Stimulated activated CD4-positive, alpha-beta T cell treated with anti-CD3 and anti-CD28 coated beads, TNF-alpha, amount 100 ng/mL, for 1 hour (primary cell): ENCODE data around the gene LYRM9.
"Not testable (repeated sequence)": the region's sequence is repeated elsewhere in the genome, so short reads cannot be mapped to it uniquely, and the experiment has no call there.

Experiments
- DNase-seq, 3 donors: peaks; one replicate each; pipeline ENCODE4 v3.0.0-alpha.2; 2020; ENCODE audit warnings: low read depth in 3 of 3, low spot score in 1 of 3

Gene LYRM9

DNA sequence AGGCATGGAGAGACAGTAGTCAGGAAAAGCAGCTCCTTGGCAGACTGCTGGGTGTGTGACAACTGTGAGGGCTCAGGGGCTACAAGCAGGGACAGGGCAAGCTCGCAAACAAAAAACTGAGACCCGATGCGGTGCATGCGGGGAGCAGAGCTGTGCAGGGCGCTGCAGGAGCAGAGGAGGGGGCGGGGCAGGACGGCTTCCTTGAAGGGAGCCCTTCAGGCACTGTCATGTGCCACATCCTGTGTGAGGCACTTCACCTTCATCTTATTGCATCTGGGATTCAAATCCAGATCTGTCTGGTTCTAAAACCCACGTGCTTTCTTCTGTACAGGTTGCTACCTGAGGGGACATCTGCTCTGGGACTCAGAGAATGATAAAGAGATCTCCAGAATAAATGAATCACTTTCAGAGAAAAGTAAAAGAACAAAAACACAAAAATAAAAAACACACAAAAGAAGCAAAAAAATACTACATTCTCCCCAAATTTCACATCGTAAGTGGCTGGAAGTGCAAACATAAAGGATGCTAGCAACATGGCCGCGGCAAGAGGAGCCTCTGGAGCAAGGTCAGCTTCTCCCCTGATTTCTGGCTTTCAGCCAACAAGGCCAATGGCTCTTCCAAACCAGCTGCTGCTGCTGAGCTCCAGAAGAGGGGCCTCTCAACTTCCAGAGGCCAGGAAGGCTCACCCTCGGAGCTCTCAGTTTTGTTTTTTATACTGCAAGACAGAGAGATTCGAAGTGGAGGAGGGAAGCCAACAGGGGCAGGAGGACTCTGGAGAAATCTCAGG is 14.2 kb downstream of the LYRM9 start:
- DNase-seq: peak in 1 of 3 donors; percentile 3

DNA sequence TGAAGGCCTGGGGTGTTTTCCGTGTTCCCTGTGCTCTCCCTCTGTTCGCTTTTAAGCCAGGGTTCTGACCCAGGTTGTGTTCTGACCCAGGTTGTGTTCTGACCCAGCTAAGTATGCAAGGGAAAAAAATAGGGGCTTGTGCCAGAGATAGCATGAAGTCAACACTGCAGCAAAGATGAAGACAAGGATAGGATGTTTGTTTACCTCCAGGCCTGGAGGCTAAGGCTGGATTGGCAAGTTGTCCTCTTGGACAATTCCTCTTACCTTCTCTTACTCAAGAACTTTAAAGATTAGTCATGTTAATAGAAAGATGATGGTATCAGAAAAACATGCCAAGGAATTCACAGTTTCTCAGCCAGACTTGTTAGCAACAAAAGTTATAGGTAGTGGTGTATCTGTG is 19.4 kb downstream of the LYRM9 start:
- DNase-seq: no peak

DNA sequence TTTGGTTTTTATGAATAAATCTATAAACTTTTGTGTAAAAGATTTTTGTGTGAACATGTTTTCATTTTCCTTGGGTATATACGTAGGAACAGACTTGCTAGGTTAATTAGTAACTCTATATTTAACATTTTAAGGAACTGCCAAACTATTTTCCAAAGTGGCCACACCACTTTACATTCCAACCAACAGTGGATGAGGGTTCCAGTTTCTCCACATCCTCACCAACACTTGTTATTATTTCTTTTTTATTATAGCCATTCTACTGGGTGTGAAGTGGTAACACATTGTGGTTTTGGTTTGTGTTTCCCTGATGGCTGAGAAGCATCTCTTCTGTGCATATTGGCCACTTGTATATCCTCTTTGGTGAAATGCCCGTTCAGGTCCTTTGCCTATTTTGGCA is 20.0 kb downstream of the LYRM9 start:
- no peak for DNase-seq

DNA sequence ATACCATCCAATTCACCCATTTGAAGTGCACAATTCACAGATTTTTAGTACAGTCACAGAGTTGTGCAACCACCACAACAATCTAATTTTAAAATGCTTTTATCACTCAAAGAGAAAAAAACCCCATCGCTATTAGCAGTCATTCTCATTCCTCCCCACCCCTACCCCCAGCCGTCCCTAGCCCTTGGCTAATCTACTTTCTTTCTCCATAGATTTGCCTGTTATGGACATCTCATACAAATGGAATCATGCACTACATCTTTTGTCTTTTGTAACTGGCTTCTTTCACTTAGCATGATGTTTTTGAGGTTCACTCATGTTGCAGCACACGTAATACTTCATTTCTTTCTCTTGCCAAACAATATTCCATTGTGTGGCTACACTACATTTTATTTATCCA is 20.4 kb downstream of the LYRM9 start:
- no peak for DNase-seq

DNA sequence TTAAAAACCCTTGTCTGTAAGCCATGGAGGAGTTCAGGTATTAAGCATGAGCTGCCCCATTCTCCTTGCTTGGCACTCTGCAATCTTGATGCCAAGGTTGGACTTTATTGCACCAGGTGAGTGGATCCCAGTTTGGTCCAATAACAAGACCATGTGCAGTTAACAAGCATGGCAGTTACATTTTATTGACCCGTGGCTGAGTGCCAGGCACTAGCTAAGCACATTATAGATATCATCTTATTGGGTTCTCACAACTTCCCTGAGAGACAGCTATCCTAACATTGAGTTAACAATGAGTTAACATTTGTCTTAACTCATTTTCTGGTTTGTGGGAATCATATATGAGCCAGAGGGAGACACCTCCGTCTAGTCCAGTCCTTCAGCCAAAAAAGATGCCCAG is 21.8 kb downstream of the LYRM9 start:
- DNase-seq: no peak

DNA sequence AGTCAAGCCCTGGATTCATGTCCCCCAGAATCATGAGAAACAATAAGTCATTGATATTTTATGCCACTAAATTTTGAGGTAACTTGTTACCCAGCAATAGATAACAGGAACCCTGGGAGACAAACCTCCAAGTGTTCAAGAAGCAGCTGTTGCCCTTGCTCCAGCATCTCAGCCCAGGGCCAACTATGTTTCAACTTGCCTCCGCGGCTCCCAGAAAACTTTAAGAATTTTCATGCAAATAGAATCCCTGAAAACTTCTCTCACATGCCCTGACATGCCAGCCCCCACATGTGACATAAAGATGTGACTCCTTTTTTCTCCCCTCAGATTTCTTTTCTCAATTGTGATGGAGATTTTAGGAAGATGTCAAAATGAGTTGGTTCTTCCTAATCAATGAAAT is 22.8 kb downstream of the LYRM9 start:
- no peak for DNase-seq

DNA sequence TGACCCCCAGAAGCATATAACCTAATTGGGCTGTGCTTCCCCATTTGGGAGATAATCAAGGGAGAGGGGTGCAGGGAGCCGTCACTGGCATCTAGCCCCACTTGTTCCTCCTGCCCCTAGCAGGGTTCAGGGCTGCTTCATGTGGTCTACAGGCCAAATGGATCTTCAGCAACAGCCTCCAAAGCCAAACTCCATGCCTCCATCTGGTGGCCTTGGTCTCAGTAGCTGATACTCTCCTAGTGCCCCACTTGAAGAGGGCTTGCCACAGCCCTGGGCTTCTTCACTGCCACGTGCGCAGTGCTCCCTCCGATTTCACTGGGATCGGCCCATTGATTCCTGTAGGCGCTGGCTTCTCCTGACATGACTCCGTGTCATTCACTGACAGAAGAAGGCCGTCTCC is 24.6 kb downstream of the LYRM9 start:
- no peak for DNase-seq

DNA sequence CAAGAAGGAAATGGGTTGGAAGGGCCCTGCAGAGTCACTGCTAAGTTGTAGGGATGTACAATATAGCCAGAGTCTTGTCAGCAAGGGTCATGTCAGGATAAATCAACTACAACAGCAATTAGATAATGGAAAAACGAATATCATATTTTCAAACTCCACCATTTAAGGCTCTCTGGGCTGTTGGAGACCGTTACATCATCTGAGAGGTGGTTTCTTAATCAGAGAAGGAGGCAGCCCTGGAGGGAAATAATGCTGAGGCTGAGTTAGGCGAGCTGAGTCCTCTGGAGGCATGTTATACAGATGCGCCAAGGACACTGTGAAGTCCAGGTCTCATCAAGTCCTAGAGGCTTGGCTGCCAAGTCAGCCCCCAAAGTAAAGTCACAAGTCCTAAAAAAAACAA is 30.3 kb downstream of the LYRM9 start:
- DNase-seq: no peak

DNA sequence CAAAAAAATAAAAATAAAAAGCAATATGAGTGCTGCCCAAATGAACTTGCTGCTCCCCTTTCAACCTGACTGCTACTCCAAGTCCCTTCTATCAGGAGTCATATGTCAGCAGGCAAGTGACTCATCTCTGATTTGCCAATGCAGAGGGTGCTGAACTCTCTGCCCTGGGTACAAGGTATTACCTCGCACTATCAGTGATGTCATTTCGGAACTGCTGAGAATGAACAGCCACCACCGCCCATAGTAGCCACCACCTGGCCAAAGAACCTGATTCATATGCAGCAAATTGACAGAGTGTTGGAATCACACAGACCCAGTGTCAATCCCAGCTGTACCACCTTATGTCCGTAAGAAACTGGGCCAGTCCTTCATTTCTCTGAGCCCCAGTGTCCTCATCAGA is 31.2 kb downstream of the LYRM9 start:
- no peak for DNase-seq

DNA sequence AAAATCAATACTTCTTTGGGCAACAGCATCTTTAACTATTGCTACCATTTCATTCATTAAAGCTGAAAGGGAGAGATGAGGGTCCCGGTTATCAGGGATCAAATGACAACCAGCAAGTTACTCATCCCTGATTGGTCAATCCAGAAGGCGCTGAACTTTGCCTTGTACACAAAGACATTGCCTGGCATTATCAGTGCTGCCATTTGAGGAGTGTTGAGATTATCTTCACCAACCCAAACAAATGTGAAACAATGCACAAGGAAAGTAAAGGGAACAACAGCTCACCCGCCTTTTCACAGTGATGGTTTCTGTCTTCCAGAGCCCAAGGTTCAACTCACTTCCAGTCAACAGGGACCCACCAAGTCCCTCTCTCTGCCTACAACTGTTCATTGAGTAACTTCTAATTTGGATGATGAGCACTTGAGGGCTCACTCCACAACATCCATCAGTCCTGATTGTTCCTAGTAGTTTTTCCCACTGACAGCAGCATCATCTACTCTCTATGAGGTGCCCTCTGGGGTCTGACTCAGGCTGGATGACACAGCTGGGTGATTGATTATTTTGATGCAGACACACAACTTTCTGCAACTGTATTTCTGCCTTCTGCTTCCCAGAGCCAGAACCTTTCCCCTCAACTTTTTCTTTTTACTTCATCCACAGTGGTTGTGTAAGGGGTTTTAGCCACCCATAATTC is 32.0 kb downstream of the LYRM9 start:
- no peak for DNase-seq

DNA sequence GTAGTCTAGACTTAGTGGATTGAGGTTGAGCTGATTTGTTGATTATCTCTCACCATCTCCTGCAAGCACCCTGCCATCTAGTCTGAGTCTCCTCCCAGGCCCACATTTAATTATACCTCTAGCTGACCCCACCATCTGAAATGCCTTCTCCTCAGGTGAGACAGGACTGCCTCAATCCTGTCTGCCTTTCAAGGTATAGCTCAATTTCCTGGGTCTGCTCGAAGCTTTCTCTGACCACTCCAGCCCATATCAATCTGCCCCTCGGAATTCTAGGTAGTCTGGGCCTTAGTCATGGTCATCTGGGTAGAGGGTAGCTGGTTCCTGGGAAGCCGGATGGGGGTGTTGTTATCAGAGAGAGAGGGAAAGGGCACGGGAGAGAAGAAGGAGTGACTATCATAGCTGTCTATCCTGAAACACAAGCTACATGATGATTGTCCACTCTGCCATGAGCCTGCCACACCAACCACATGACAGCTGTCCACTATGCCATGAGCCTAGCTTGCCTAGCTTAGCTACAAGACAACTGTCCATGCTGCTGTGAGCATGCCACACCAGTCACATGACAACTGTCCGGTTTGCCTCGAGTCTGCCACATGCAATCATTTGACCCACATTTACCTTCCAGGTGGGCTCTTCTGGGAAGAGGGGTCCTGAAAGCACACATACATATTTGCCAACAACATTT is 34.4 kb downstream of the LYRM9 start:
- DNase-seq: no peak

DNA sequence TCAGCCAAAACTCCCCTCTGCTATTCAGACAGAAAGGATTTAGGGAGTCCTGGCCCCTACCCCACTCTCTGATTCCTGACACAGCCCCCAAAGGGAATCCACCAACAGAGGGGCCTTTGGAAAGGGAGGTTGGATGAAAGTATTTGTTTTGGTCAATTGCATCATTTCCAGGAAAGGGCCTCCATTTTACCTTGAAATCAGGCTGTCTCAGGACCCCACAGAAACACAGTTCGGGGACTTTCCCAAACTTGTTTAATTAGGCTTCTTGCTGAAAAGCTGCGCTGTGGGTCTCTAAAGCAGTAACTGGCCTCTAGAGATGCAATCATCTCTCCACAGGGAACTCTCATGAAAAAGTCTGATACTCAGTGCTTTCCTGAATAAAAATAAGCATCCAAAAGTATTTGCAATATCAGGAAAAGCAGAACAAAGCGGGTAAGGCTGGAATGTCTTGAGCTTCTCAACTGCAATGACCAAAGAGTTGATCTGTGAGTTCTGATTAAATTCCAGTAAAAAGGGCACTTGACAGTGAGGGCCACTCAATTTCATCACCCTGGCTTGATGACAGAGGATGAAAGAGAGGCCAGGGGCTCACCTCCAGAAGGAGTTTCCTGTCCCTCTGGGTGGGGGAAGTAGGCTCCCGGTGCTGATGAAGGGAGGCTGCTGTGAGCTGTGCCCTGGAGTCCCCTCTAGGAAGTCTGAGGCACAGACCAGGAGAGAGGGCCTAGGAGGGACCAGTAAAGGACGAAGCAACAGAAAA is 36.3 kb downstream of the LYRM9 start:
- DNase-seq: no peak

DNA sequence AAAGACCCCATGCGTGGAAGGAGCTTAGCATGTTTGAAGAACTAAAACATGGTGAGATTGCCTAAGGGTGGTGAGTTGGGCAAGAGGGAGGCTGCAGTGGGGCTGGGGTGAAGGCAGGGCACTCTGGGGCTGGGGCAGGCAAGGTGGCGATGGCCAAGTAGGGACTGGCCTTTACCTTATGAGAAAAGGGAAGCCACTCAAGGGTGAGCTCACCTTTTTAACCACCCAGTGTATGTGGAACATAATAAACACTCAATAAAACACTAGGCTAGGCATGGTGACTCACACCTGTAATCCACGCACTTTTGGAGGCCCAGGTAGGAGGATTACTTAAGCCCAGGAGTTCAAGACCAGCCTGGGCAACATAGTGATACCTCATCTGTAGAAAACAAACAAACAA is 37.7 kb downstream of the LYRM9 start:
- DNase-seq: no peak

DNA sequence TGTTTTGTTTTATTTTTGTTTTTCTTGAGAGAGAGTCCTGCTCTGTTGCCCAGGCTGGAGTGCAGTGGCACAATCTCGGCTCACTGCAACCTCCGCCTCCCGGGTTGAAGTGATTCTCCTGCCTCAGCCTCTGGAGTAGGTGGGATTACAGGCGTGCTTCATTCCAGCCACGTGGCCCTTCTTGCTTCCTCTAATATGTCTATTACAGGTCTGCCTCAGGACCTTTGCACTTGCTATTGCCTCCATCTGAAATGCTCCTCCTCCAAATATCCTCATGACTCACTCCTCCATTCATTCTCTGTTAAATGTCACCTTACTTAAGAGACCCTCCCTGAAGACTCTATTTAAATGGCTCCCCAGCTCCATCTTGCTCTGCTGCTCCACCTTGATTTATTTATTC is 39.0 kb downstream of the LYRM9 start:
- DNase-seq: no peak

DNA sequence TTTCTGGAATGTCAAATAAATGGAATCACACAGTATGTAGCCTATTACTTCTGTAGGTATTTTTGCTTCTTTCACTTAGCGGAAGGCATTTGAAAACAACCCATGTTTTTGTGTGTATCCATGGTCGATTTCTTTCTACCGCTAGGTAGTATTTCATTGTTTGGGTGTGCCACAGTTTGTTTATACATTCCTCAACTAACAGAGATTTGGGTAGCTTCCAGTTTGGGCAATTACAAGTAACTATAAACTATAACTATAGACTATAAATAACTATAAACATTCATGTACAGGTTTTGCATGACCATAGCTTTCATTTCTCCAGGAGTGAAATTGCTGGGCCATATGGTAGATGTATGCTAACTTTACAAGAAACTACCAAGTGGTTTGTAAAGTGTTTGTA is 40.1 kb downstream of the LYRM9 start:
- DNase-seq: no peak

DNA sequence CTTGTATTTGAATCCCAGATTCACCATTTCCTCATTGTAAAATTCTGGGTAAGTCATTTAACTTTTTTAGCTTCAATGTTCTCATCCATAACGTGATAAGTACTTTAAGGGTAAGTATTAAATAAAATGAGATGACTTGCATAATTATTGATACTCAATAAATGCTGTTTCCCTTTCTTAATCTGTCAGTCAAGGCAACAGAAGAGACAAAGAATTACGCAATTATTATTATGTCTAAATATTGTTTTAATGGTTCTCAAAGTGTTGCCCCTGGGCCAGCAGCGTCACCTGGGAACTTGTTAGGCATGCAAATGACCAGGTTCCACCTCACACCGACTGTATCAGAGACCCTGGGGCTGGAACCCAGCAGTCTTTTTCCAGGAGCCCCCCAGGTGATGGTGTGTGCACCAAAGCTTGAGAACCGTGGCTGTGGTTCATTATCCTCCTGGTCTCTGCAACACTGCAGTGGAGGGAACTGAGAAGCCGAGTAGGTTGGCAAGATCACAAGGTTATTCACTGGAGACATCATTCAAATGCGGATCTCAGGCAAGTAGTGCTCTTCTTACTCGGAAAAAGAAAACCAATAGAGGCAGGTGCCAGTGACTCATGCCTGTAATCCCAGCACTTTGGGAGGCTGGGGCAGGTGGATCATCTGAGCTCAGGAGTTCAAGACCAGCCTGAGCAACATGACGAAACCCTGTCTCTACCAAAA is 43.5 kb downstream of the LYRM9 start:
- no peak for DNase-seq

DNA sequence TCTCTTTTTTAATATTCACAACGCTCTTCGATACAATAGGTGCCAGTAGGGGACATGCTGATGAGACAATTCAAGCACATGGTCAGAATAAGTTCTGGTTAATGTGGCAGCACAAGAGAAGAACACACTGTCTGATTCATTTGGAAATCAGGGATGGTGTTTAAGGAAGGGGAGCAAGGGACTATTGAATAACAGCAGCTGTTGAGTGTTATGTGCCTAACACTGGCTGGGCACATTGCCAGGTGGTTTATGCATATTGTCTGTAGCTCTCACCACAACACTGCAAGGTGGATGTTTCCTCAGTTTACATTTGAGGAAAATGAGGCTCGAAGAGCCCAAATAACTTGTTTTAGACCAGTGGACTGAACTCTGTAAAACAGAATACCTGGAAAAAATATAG is 44.2 kb downstream of the LYRM9 start:
- no peak for DNase-seq

DNA sequence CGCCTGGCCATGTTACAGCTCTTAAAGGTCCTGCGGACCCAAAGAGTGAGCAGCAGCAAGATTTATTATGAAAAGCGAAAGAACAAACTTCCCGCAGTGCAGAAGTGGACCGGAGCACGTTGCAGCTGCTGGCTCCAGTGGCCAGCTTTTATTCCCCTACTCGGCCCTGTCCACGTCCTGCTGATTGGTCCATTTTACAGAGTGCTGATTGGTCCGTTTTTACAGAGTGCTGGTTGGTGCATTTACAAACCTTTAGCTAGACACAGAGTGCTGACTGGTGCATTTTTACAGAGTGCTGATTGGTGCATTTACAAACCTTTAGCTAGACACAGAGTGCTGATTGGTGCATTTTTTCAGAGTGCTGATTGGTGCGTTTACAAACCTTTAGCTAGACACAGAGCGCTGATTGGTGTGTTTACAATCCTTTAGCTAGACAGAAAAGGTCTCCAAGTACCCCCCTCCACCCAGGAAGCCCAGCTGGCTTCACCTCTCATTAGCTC is 46.3 kb downstream of the LYRM9 start:
- not testable (repeated sequence) for DNase-seq

DNA sequence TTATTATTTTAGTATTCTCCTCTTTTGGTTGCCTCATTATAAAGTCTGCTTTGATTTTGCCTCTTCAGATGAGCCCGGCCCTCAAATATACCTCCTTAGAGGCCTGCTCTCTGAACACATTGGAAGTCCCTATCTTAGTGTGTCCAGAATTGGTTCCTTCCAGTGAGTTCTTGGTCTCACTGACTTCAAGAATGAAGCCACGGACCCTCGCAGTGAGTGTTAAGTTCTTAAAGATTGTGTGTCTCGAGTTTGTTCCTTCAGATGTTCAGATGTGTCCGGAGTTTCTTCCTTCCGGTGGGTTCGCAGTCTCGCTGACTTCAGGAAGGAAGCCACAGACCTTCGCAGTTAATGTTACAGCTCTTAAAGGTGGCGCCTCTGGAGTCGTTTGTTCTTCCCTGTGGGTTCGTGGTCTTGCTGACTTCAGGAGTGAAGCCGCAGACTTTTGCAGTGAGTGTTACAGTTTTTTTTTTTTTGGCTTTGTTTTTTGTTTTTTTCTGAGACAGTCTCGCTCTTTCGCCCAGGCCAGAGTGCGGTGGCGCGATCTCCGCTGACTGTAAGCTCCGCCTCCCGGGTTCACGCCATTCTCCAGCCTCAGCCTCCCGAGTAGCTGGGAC is 47.0 kb downstream of the LYRM9 start:
- peak in 1 of 3 donors; percentile 2 for DNase-seq
